ENCODE data around the gene PSMC6. TPM values are rescaled to one million over a fixed set of nuclear protein-coding genes. Genes with fewer than 3 reads are reported as not detected.

The PSMC6 gene
- total and polyA plus RNA-seq, 2 of the 8 experiments (the other 6 are each of a cell fraction or from before 2014, with no cell fraction given): 45.1 to 107 TPM

DNA sequence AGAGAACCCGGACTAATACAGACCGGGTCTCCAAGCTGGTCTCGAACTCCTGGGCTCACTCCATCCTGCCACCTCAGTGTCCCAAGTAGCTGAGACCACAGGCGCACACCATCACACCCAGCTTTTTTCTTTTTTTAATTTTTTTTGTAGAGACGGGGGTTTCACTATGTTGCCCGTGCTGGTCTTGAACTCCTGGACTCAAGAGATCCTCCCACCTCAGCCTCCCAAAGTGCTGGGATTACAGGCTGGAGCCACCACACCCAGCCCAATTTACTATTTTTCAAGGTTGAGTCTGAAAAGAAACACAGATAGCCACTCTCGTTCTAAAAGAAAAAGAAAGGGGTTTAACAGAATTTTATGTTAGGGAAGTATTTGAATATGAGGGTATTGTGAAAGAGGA is 13.5 kb upstream of the PSMC6 start (continued):
- TF ChIP-seq EP300 (IDR thresholded peaks at IDR 0.05; ENCODE audit: borderline replicate concordance in 1 of 2, low read depth in 2 of 2, low read length in 2 of 2) (no peak), SIRT6 (IDR thresholded peaks at IDR 0.05; ENCODE audit: low read length) (no peak), TAF1 (IDR thresholded peaks at IDR 0.05; ENCODE audit: low read depth, low read length) (no peak), RXRA (IDR thresholded peaks at IDR 0.05; ENCODE audit: insufficient read depth, low read depth, low read length) (no peak), CEBPB (IDR thresholded peaks at IDR 0.05; ENCODE audit: low read depth, low read length) (no peak), CTBP2 (IDR thresholded peaks at IDR 0.05; ENCODE audit: borderline replicate concordance, insufficient read depth, insufficient read length, low read length) (no peak), JUND (IDR thresholded peaks at IDR 0.05; ENCODE audit: low read length) (no peak)

Data from H1 (cell line).